Thyroid gland (tissue), 4 donors: ENCODE data around the gene EFNB3. TPM values are rescaled to one million over a fixed set of nuclear protein-coding genes. Genes with fewer than 3 reads are reported as not detected.

Experiments used
- DNase-seq, 2 donors: peaks; one replicate each; pipeline ENCODE4 v3.0.0-alpha.2; 2019
- H3K27ac ChIP-seq, 3 donors: fragments of 200-600 bp; sonication (generic); 1 replicate in 2 of 3; 2 replicates in 1 of 3; pipeline ENCODE4 v1.5.1; 2016 to 2019; ENCODE audit warnings: mild to moderate bottlenecking in 1 of 3, moderate library complexity in 1 of 3
- H3K27me3 ChIP-seq: fragments of 200-600 bp; sonication (generic); one replicate; pipeline ENCODE4 v1.5.1; 2019
- H3K36me3 ChIP-seq, 2 donors: fragments of 200-600 bp; sonication (generic); one replicate each; pipeline ENCODE4 v1.5.1; 2016 to 2019
- H3K4me1 ChIP-seq, 2 donors: fragments of 200-600 bp; sonication (generic); one replicate each; pipeline ENCODE4 v1.5.1; 2017 to 2019
- H3K4me3 ChIP-seq, 3 donors: fragments of 200-600 bp; sonication (generic); replicated peaks in 1 of 3; 1 replicate in 2 of 3; 2 replicates in 1 of 3; pipeline ENCODE4 v1.5.1; 2016; ENCODE audit warnings: mild to moderate bottlenecking in 1 of 3
- H3K9me3 ChIP-seq: fragments of 200-600 bp; sonication (generic); one replicate; pipeline ENCODE4 v1.5.1; 2017
- POLR2A ChIP-seq, 2 donors: fragments of 450-650 bp; IDR thresholded peaks; one replicate each; pipeline ENCODE4 v1.6.1; 2017; ENCODE audit warnings: antibody characterized with exemption in 2 of 2, mild to moderate bottlenecking in 2 of 2, moderate library complexity in 1 of 2
- WGBS, 2 donors: methylation state at CpG; one replicate each; pipeline ENCODE4 v1.1.5; 2017; 5-methylcytosine and 5-hydroxymethylcytosine counted together
- intact Hi-C: fragments of 100-400 bp; cut with DNase I; formaldehyde crosslinking; loops from one replicate; pipeline ENCODE4 v1.15.1; 2023
- total RNA-seq, 4 donors: library from RNA; depleted of rRNA; stranded (reverse); fragments of >200 nt; gene quantifications; one replicate each; pipeline ENCODE4 v1.2.3, GENCODE V29; 2016
- TF ChIP-seq, protein P1 (sequence below), 6 experiments: fragments of 200-600 bp in 3 of 6; fragments of 450-650 bp in 3 of 6; sonication (generic) in 3 of 6; IDR thresholded peaks; one replicate each; pipeline ENCODE4 v1.5.1; 2016 to 2019; ENCODE audit warnings: antibody characterized with exemption in 6 of 6, mild to moderate bottlenecking in 2 of 6, inconsistent platforms in 1 of 6, moderate library complexity in 1 of 6

EFNB3 gene
- total RNA-seq, 4 donors from 2014 or later, result 0.27 to 0.38 (median 0.33) TPM; not detected in 1

DNA sequence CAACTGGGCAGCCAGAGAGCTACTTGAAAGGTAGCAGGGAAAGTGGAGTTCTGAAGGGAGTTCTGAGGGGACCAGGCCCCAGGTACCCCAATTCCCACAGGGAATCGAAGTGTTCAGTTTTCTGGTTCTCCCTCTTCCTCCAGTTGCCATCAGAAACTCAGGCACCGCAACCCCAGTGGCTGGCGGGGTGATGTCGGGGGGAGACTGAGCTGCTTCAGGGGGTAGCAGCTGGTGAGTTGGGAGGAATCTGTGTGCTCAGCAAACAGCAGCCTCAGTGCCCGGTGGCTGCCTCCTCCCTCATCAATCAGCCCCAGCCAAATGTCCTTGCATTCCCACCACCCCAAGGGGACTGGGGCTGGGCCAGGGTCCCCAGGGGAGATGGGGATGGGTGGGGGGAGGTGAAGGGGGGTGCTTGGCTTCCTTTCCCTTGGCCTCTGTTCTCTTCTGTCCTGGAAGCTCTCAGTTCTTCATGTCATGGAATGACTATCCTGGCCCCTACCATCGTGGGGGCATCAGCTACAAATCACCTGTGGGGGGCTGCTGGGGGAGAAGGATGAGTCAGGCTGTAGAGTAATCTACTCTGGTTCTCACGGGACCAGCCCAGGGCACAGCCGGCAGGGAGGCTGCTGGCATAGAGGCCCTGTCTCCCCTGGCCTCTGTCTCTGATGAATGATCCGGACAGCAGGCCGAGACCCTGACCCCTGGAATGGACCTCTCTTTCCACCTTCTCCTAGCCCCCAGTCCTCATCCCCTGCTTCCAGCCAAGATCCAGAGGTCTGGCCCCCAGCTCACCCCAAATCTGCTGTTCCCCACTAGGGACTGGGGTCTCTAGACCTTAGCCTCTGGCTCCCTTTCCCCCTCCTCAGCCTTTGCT is 10.0 kb downstream of the EFNB3 start:
- Histone ChIP-seq H3K4me3 (no peak overlapping the region), H3K36me3 (no peaks in the 10 kb centered on the region), H3K4me1 (peaks cover 16% of the 10 kb centered on the region in 2 donors), H3K27ac (no peak overlapping the region), H3K9me3 (no peaks in the 10 kb centered on the region), H3K27me3 (no peaks in the 10 kb centered on the region)
- intact Hi-C loops, result no loop called here
- TF ChIP-seq POLR2A (IDR thresholded peaks at IDR 0.05), result no peak
- TF ChIP-seq, protein P1, sequence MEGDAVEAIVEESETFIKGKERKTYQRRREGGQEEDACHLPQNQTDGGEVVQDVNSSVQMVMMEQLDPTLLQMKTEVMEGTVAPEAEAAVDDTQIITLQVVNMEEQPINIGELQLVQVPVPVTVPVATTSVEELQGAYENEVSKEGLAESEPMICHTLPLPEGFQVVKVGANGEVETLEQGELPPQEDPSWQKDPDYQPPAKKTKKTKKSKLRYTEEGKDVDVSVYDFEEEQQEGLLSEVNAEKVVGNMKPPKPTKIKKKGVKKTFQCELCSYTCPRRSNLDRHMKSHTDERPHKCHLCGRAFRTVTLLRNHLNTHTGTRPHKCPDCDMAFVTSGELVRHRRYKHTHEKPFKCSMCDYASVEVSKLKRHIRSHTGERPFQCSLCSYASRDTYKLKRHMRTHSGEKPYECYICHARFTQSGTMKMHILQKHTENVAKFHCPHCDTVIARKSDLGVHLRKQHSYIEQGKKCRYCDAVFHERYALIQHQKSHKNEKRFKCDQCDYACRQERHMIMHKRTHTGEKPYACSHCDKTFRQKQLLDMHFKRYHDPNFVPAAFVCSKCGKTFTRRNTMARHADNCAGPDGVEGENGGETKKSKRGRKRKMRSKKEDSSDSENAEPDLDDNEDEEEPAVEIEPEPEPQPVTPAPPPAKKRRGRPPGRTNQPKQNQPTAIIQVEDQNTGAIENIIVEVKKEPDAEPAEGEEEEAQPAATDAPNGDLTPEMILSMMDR (IDR thresholded peaks at IDR 0.05), result no peak
- 64 to 73% methylated on average over 9 of the region's 10 CpGs for WGBS, 2 donors
- DNase-seq, result no peak

DNA sequence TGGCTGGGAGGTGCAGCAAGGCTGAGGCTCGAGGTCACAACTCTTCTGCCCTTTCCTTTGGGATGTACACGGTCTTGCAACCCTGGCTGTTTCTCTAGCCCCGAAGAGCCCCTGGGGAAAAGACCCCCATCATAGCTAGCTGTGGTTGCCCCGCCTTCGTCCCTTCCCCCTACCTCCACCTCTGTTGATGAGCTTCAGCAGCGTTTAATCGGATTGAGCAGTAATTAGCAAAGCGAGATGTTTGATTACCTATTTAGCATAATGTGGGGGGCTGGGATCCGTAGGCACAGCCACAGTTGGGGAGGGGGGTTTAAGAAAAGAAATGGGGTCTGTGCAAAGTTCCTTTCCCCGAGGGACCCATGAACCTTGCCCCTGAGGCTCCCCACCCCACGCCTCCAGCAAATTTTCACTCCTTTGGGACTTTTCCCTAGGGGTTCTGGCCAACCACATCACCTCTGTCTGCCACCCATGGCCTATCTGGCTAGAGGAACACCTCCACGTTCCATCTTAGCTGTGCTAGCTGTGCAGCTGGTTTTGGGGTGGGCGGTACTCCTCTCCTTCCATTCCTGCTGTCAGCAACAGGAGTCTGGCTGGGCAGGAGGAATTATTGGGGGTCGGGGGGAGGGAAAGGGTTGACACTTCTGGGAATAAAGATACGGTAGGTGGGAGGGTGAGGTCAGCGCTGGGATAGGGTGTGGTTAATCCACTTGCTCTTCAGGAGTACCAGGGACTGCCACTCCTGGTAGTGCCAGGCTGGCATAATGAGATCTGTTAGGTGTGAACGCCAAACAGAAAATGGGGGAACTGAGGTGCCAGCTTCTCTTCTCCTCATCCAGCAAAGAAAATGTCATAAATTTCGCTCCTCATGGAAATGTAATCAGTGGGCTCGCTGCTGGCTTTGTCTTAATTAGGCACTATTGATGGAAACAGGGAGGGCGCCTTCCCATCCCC is 11.2 kb downstream of the EFNB3 start:
- no peak for DNase-seq
- TF ChIP-seq POLR2A (IDR thresholded peaks at IDR 0.05), result no peak
- TF ChIP-seq, protein P1 (IDR thresholded peaks at IDR 0.05), result no peak
- no peaks in the 10 kb centered on the region for H3K36me3 ChIP-seq
- H3K4me1 ChIP-seq, result peaks cover 16% of the 10 kb centered on the region in 2 donors
- no peaks in the 10 kb centered on the region for H3K9me3 ChIP-seq
- WGBS, 2 donors, result 30 to 38% methylated on average over 19 to 20 of the region's 20 CpGs
- H3K27me3 ChIP-seq, result no peaks in the 10 kb centered on the region
- intact Hi-C loops, result no loop called here
- H3K27ac ChIP-seq, result no peak overlapping the region
- peak overlapping the region in 2 of 3 donors; percentile 7 to 49 for H3K4me3 ChIP-seq

DNA sequence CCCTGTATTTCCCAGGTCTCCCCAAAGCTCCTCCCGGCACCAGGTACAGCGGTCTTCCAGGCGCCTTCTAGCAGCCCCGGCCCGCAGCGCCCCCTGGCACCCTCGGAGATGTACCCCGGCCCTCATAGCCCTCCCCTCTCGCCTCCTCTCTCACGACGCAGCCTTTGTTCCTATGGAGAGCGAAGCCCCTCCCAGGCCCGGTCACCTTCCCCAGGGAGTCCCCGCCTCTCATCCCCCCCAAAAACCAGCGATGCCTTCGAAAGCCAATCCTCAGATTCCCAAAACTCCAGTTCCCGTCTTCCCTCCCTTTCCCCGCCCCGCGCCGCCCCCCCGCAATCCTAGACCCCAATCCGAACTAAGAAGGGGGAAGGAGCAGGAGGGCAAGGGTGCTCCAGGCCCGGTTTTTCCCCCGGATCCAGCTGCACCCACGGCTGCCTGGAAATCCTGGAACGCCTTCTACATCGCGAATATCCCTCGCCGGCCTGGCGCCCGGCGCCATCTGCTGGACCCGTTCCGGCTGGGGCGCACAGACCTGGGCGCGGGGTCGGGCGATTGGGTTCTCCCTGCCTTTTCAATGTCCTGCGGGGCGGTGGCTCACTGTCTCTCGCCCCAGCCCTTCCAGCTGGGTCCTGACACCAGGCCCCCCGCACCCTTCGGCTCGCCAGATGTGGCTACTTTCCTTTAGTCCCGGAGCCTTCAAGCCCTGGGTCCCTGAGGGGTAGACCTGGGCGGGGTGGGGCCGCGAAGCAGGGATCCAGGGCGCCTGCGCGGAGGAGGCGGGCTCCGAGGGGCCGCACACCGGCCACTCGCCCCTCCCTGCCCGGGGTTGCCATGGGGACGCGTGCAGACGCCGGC is 12.1 kb downstream of the EFNB3 start, which contains the start of gene DNAH2:
DNAH2 (plus strand) TSS at position 844 of the 855 bp plus-strand sequence. CDS start 1,991 bp downstream, outside the sequence.
- peak; percentile 82 to 87 for DNase-seq
- H3K36me3 ChIP-seq, result no peaks in the 10 kb centered on the region
- H3K4me1 ChIP-seq, result peaks cover 16% of the 10 kb centered on the region in 2 donors
- TF ChIP-seq, protein P1 (IDR thresholded peaks at IDR 0.05), result peak in 3 of 6 experiments; percentile 25 to 47 (median 41)
- peak in 1 of 2 donors; percentile 15 for TF ChIP-seq POLR2A (IDR thresholded peaks at IDR 0.05)
- intact Hi-C loops, result no loop called here
- 2% methylated on average over 42 to 54 of the region's 64 CpGs for WGBS, 2 donors
- H3K4me3 ChIP-seq, result peak within 1 kb of the TSS in 2 of 3 donors; percentile 7 to 49
- H3K9me3 ChIP-seq, result no peaks in the 10 kb centered on the region
- H3K27me3 ChIP-seq, result no peaks in the 10 kb centered on the region
- H3K27ac ChIP-seq, result peak within 1 kb of the TSS in 1 of 3 donors; percentile 18

DNA sequence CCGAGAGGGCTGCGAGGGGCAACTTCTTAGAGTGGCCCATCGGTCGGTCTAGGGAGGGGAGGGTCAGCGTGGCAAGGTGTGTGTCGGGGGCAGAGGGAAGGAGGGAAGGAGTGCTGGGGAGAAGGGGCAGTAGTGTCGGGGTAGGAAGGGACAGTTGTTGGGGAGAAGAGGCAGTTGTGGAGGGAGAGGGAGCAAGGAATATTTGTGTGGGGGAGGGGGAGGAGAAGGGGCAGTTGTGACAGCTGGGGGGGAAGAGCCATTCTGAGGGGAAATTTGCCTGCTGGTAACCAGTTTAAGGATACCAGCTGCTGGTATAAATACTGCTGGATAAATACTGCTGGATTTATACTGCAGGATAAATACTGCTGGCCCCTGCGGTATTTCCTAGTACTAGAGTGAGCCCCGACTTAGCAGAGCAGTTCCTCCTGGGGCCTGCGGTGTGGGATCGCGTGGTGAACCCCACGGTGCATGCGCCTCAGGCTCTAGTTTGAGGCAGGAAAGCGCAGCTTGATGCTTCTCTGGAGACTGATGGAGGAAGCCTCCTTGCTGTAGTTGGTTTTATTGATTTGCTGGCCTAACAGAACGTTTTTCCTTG is 12.9 kb downstream of the EFNB3 start:
- Histone ChIP-seq H3K4me1 (peaks cover 16% of the 10 kb centered on the region in 2 donors), H3K36me3 (no peaks in the 10 kb centered on the region), H3K27me3 (no peaks in the 10 kb centered on the region), H3K9me3 (no peaks in the 10 kb centered on the region), H3K27ac (no peak overlapping the region), H3K4me3 (peak overlapping the region in 2 of 3 donors; percentile 7 to 49)
- no peak for TF ChIP-seq POLR2A (IDR thresholded peaks at IDR 0.05)
- TF ChIP-seq, protein P1 (IDR thresholded peaks at IDR 0.05), result no peak
- 8% methylated on average over 16 of the region's 16 CpGs for WGBS, 2 donors
- intact Hi-C loops, result no loop called here
- DNase-seq, result no peak
